SU-DHL-6 (cell line): ENCODE data around the gene WDR4.
A peak's percentile ranks its signal among the peaks of the same experiment; 100 is the strongest.

Experiments
- H2AFZ ChIP-seq: fragments of 200-600 bp; sonication (generic); 2 replicates; pipeline ENCODE4 v1.6.1; 2014; ENCODE audit warnings: low read depth, mild to moderate bottlenecking, moderate library complexity, mixed read lengths, antibody characterized with exemption, low read length; ENCODE audit not compliant: severe bottlenecking
- H3F3A ChIP-seq: fragments of 200-600 bp; shearing (Covaris generic); 2 replicates; pipeline ENCODE4 v1.6.0; 2016; ENCODE audit warnings: antibody characterized with exemption, mild to moderate bottlenecking; ENCODE audit not compliant: insufficient read depth
- H3K27ac ChIP-seq: fragments of 200-600 bp; sonication (generic); 2 replicates; pipeline ENCODE4 v1.5.1; 2016; ENCODE audit warnings: low read depth, mild to moderate bottlenecking, low read length, moderate library complexity, mixed read lengths
- H3K27me3 ChIP-seq: fragments of 200-600 bp; sonication (generic), shearing (Covaris generic); 2 replicates; pipeline ENCODE4 v1.6.0; 2014; ENCODE audit warnings: mild to moderate bottlenecking, low read length
- H3K36me3 ChIP-seq: fragments of 200-600 bp; sonication (generic); 2 replicates; pipeline ENCODE4 v1.6.1; 2014; ENCODE audit warnings: mild to moderate bottlenecking, low read length, mixed read lengths
- H3K4me2 ChIP-seq: fragments of 300-600, 200-600 bp; shearing (Covaris generic), sonication (generic); 2 replicates; pipeline ENCODE4 v1.6.0; 2014; ENCODE audit warnings: low read length, low read depth, mild to moderate bottlenecking; ENCODE audit not compliant: poor library complexity, severe bottlenecking
- H3K4me3 ChIP-seq: fragments of 200-600 bp; sonication (generic); 2 replicates; pipeline ENCODE4 v1.5.1; 2014; ENCODE audit warnings: antibody characterized with exemption, low read length, mild to moderate bottlenecking, mixed read lengths; ENCODE audit not compliant: insufficient read depth, poor library complexity, severe bottlenecking
- H3K79me2 ChIP-seq: fragments of 200-600 bp; sonication (generic); 2 replicates; pipeline ENCODE4 v1.6.1; 2014; ENCODE audit warnings: mild to moderate bottlenecking, low read length, moderate library complexity; ENCODE audit not compliant: insufficient read depth
- H3K9ac ChIP-seq: fragments of 200-600 bp; sonication (generic); 2 replicates; pipeline ENCODE4 v1.7.0; 2014; ENCODE audit warnings: mild to moderate bottlenecking, low read length
- H3K9me2 ChIP-seq: fragments of 200-600 bp; sonication (generic); replicated peaks from 2 replicates; pipeline ENCODE4 v1.6.1; 2014; ENCODE audit warnings: low read length; ENCODE audit not compliant: insufficient read depth
- H3K9me3 ChIP-seq: fragments of 200-600 bp; sonication (generic); 2 replicates; pipeline ENCODE4 v1.6.1; 2014; ENCODE audit warnings: low read length, mixed read lengths; ENCODE audit not compliant: insufficient read depth
- H4K20me1 ChIP-seq: fragments of 200-600 bp; sonication (generic); 2 replicates; pipeline ENCODE4 v1.6.1; 2014; ENCODE audit warnings: low read depth, mild to moderate bottlenecking, antibody characterized with exemption, low read length, moderate library complexity, mixed read lengths
- CTCF ChIP-seq: fragments of 200-600 bp; sonication (generic); IDR thresholded peaks from one replicate; pipeline ENCODE4 v1.5.1; 2017; ENCODE audit warnings: antibody characterized with exemption, mild to moderate bottlenecking, low read length, moderate library complexity; ENCODE audit not compliant: insufficient read depth, poor library complexity, severe bottlenecking
- EZH2phosphoT487 ChIP-seq: fragments of 200-600 bp; sonication (generic), shearing (Covaris generic); conservative IDR thresholded peaks from 2 replicates; pipeline ENCODE4 v1.6.1; 2018; ENCODE audit warnings: mild to moderate bottlenecking, antibody characterized with exemption, low read length, moderate library complexity, mixed read lengths

The WDR4 gene

GRCh38 chr21:42924433-42924751 is 45.1 kb upstream of the WDR4 start:
- Histone ChIP-seq H3F3A (no peaks in the 10 kb centered on the region), H2AFZ (peak overlapping the region; percentile 92), H3K79me2 (no peaks in the 10 kb centered on the region), H3K9me3 (no peaks in the 10 kb centered on the region), H3K36me3 (no peaks in the 10 kb centered on the region), H3K4me3 (no peak overlapping the region), H4K20me1 (no peaks in the 10 kb centered on the region), H3K9me2 (no peaks in the 10 kb centered on the region), H3K27me3 (no peaks in the 10 kb centered on the region), H3K9ac (peak overlapping the region; percentile 59), H3K4me2 (peak overlapping the region; percentile 47), H3K27ac (peak overlapping the region; percentile 53)
- TF ChIP-seq EZH2phosphoT487 (no peak), CTCF (no peak)

GRCh38 chr21:42923553-42924432 is 44.5 kb upstream of the WDR4 start:
- no peaks in the 10 kb centered on the region for H4K20me1 ChIP-seq
- no peaks in the 10 kb centered on the region for H3K79me2 ChIP-seq
- no peak for TF ChIP-seq EZH2phosphoT487
- peak; percentile 78 for TF ChIP-seq CTCF
- H3K9me2 ChIP-seq, result no peaks in the 10 kb centered on the region
- peak overlapping the region; percentile 53 for H3K27ac ChIP-seq
- no peak overlapping the region for H3K4me3 ChIP-seq
- no peaks in the 10 kb centered on the region for H3F3A ChIP-seq
- no peaks in the 10 kb centered on the region for H3K9me3 ChIP-seq
- peak overlapping the region; percentile 92 for H2AFZ ChIP-seq
- peak overlapping the region; percentile 47 for H3K4me2 ChIP-seq
- no peaks in the 10 kb centered on the region for H3K36me3 ChIP-seq
- peak overlapping the region; percentile 59 for H3K9ac ChIP-seq
- no peaks in the 10 kb centered on the region for H3K27me3 ChIP-seq

- TF ChIP-seq EZH2phosphoT487 (no peak), CTCF (no peak)
- Histone ChIP-seq H3K79me2 (no peaks in the 10 kb centered on the region), H3K27me3 (no peaks in the 10 kb centered on the region), H3K4me3 (no peak overlapping the region), H3K9me2 (no peaks in the 10 kb centered on the region), H3K9me3 (no peaks in the 10 kb centered on the region), H3K36me3 (no peaks in the 10 kb centered on the region), H4K20me1 (no peaks in the 10 kb centered on the region), H2AFZ (peak overlapping the region; percentile 92), H3K27ac (no peak overlapping the region), H3K4me2 (no peak overlapping the region), H3K9ac (peak overlapping the region; percentile 59; the same call in 1 of the 2 replicates), H3F3A (no peaks in the 10 kb centered on the region)
Observed at GRCh38 chr21:42922918-42923317, 43.6 kb upstream of the WDR4 start.
